Stimulated activated CD4-positive, alpha-beta T cell treated with anti-CD3 and anti-CD28 coated beads, Interleukin-2, amount 100 ng/mL, for 24 hours (primary cell): ENCODE data around the gene CCDC34.

ENCODE experiments used
- DNase-seq, 2 donors: peaks; one replicate each; pipeline ENCODE4 v3.0.0-alpha.2; 2020

Gene CCDC34

GRCh38 chr11:27362749-27363575 is at the start of gene CCDC34:
TSS of gene CCDC34 (minus strand) at chr11:27363215. CDS start at chr11:27363194, 21 bp downstream.
- DNase-seq: peak; percentile 86 to 91

- DNase-seq: no peak
Observed at GRCh38 chr11:27412192-27412691, 49.2 kb upstream of the CCDC34 start.

GRCh38 chr11:27411328-27411727 is 48.3 kb upstream of the CCDC34 start:
- DNase-seq: no peak

GRCh38 chr11:27410272-27410671 is 47.3 kb upstream of the CCDC34 start:
- no peak for DNase-seq

- no peak for DNase-seq
Observed at GRCh38 chr11:27409742-27410141, 46.7 kb upstream of the CCDC34 start.

GRCh38 chr11:27409049-27409448 is 46.0 kb upstream of the CCDC34 start:
- DNase-seq: no peak

- DNase-seq: no peak
Observed at GRCh38 chr11:27408246-27408800, 45.3 kb upstream of the CCDC34 start.

- no peak for DNase-seq
Observed at GRCh38 chr11:27406498-27407354, 43.7 kb upstream of the CCDC34 start.

- DNase-seq: no peak
Observed at GRCh38 chr11:27405134-27405533, 42.1 kb upstream of the CCDC34 start.

GRCh38 chr11:27404427-27404826 is 41.4 kb upstream of the CCDC34 start:
- no peak for DNase-seq

GRCh38 chr11:27403195-27403594 is 40.2 kb upstream of the CCDC34 start:
- no peak for DNase-seq

- no peak for DNase-seq
Observed at GRCh38 chr11:27402450-27402849, 39.4 kb upstream of the CCDC34 start.

GRCh38 chr11:27401833-27402316 is 38.9 kb upstream of the CCDC34 start:
- no peak for DNase-seq

- DNase-seq: no peak
Observed at GRCh38 chr11:27401280-27401832, 38.3 kb upstream of the CCDC34 start.

GRCh38 chr11:27398400-27398770 is 35.4 kb upstream of the CCDC34 start:
- no peak for DNase-seq

GRCh38 chr11:27397624-27398399 is 34.8 kb upstream of the CCDC34 start:
- no peak for DNase-seq

- DNase-seq: no peak
Observed at GRCh38 chr11:27396259-27396839, 33.3 kb upstream of the CCDC34 start.

GRCh38 chr11:27395556-27396258 is 32.7 kb upstream of the CCDC34 start:
- no peak for DNase-seq

GRCh38 chr11:27394781-27395228 is 31.8 kb upstream of the CCDC34 start:
- no peak for DNase-seq

GRCh38 chr11:27392278-27393114 is 29.5 kb upstream of the CCDC34 start:
- DNase-seq: no peak
